NCI-H1436 (cell line): Measurements from ENCODE around the gene HYOU1.
"Not testable (repeated sequence)": the region's sequence is repeated elsewhere in the genome, so short reads cannot be mapped to it uniquely, and the experiment has no call there.

Source experiments
- DNase-seq: peaks from one replicate; lab custom pipeline; 2025; lab: John Stamatoyannopoulos, UW

Gene HYOU1

GRCh38 chr11:119057000-119057769 lies at the start of gene HYOU1:
TSS of gene HYOU1 (minus strand) at chr11:119057205. CDS start at chr11:119056160, 1,045 bp downstream.
- peak; percentile 98 for DNase-seq

- DNase-seq, result peak; percentile 72
These were observed 46.8 kb upstream of the HYOU1 start for GRCh38 chr11:119103793-119104192.

- not testable (repeated sequence) for DNase-seq
These were observed 46.2 kb upstream of the HYOU1 start for GRCh38 chr11:119103161-119103664.

- DNase-seq, result peak; percentile 88
These were observed 44.9 kb upstream of the HYOU1 start, which contains the start of gene DPAGT1 for GRCh38 chr11:119101759-119102423. TSS of gene DPAGT1 (minus strand) at chr11:119101853. CDS start at chr11:119101655, 198 bp downstream.

GRCh38 chr11:119100994-119101758 lies 44.2 kb upstream of the HYOU1 start:
- no peak for DNase-seq

GRCh38 chr11:119100246-119100970 lies 43.4 kb upstream of the HYOU1 start:
- DNase-seq, result no peak

GRCh38 chr11:119099711-119100110 lies 42.7 kb upstream of the HYOU1 start:
- no peak for DNase-seq

- DNase-seq, result peak; percentile 99
These were observed 38.3 kb upstream of the HYOU1 start for GRCh38 chr11:119095066-119095880.

GRCh38 chr11:119094816-119095065 lies 37.7 kb upstream of the HYOU1 start:
- DNase-seq, result peak; percentile 25

GRCh38 chr11:119093942-119094815 lies 37.2 kb upstream of the HYOU1 start:
- no peak for DNase-seq

- no peak for DNase-seq
These were observed 36.2 kb upstream of the HYOU1 start for GRCh38 chr11:119092880-119093842.

GRCh38 chr11:119091966-119092879 lies 35.2 kb upstream of the HYOU1 start:
- no peak for DNase-seq

GRCh38 chr11:119091178-119091577 lies 34.2 kb upstream of the HYOU1 start:
- DNase-seq, result no peak

- DNase-seq, result no peak
These were observed 32.3 kb upstream of the HYOU1 start for GRCh38 chr11:119089319-119089718.

- DNase-seq, result no peak
These were observed 31.4 kb upstream of the HYOU1 start for GRCh38 chr11:119088406-119088805.

GRCh38 chr11:119087747-119088241 lies 30.8 kb upstream of the HYOU1 start:
- DNase-seq, result no peak

- no peak for DNase-seq
These were observed 30.1 kb upstream of the HYOU1 start for GRCh38 chr11:119087123-119087522.

- DNase-seq, result no peak
These were observed 28.4 kb upstream of the HYOU1 start for GRCh38 chr11:119085437-119085847.
